ENCODE results near the gene ZP1.
A peak's percentile ranks its signal among the peaks of the same experiment; 100 is the strongest.
"Not testable (repeated sequence)": the region's sequence is repeated elsewhere in the genome, so short reads cannot be mapped to it uniquely, and the experiment has no call there.

The ZP1 gene, protein sequence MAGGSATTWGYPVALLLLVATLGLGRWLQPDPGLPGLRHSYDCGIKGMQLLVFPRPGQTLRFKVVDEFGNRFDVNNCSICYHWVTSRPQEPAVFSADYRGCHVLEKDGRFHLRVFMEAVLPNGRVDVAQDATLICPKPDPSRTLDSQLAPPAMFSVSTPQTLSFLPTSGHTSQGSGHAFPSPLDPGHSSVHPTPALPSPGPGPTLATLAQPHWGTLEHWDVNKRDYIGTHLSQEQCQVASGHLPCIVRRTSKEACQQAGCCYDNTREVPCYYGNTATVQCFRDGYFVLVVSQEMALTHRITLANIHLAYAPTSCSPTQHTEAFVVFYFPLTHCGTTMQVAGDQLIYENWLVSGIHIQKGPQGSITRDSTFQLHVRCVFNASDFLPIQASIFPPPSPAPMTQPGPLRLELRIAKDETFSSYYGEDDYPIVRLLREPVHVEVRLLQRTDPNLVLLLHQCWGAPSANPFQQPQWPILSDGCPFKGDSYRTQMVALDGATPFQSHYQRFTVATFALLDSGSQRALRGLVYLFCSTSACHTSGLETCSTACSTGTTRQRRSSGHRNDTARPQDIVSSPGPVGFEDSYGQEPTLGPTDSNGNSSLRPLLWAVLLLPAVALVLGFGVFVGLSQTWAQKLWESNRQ

DNA sequence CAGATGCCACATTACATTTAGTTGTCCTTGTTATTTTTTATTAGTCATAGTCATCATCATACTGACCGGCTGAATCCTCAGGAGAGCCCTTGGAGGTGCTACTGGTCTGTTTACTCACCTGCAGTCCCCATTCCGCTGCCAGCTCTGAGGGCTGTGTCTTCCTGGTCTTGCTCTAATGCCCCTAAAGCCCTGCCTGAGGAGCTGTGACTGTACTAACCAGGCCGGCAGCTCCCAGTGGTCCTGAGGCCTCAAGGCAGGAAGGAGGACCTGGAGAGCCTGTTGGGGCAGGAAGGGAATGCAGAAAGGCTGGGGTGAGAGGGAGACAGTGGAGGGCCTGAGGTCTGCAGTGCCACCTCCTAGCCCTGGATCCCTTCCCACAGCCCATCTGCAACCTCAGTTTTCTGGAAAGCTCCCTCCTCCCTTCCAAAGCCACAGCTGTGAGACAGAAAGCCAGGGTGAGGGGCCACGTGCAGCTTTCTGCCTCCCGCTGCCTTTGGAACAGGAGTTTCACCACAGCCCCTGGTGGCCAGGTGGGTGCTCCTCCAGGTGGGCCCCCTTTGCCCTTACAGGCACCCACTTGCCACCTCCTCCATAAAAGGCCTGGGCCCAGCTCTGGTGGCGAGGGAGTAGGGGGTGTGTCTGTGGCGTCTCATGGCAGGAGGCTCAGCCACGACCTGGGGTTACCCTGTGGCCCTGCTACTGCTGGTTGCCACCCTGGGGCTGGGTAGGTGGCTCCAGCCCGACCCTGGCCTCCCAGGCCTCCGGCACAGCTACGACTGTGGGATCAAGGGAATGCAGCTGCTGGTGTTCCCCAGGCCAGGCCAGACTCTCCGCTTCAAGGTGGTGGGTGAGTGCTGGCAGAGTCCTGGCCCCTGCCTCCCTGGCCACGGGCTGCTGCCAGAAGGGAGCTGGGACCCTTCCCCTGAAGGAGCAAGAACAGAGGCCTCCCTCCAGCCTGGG is at the start of gene ZP1:
Gene ZP1 (plus strand): TSS at position 632 of the 960 bp plus-strand sequence. CDS start 20 bp downstream, at position 652.
- Histone ChIP-seq H3K9ac (ENCODE audit: low read depth, low read length) (no peak within 1 kb of the TSS), H3K9me3 (ENCODE audit: control insufficient read depth, insufficient read depth, low read length) (no peaks in the 10 kb centered on the region), H3K27me3 (ENCODE audit: control insufficient read depth, insufficient read depth, low read length) (no peaks in the 10 kb centered on the region), H3K4me3 (ENCODE audit: low read depth, low read length) (no peak within 1 kb of the TSS), H3K36me3 (ENCODE audit: control insufficient read depth, insufficient read depth, low read length) (no peaks in the 10 kb centered on the region), H3K4me1 (ENCODE audit: control insufficient read depth, insufficient read depth, low read length) (no peaks in the 10 kb centered on the region)

DNA sequence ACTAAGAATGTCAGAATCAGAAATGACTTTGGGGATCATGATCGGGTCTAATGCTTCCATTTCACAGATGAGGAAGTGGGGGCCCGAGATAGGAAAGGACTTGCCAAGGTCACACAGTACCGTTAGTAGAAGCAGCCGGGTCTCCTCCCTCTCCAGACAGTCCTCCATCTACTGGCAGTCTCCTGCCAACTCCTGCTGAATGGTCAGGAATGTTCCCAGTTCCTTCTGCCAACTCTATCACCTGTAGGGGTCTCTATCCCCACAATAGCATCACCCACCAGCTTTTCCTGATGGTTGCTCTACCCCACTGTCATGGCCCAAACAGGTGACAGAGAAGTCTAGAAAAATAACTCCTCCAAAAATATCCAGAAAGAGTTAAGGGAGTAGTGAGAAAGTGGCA is 49.3 kb upstream of the ZP1 start:
- no peaks in the 10 kb centered on the region for H3K36me3 ChIP-seq (ENCODE audit: control insufficient read depth, insufficient read depth, low read length)
- H3K9me3 ChIP-seq (ENCODE audit: control insufficient read depth, insufficient read depth, low read length) = peaks cover 3% of the 10 kb centered on the region
- no peaks in the 10 kb centered on the region for H3K27me3 ChIP-seq (ENCODE audit: control insufficient read depth, insufficient read depth, low read length)
- no peak overlapping the region for H3K9ac ChIP-seq (ENCODE audit: low read depth, low read length)
- no peaks in the 10 kb centered on the region for H3K4me1 ChIP-seq (ENCODE audit: control insufficient read depth, insufficient read depth, low read length)
- no peak overlapping the region for H3K4me3 ChIP-seq (ENCODE audit: low read depth, low read length)

DNA sequence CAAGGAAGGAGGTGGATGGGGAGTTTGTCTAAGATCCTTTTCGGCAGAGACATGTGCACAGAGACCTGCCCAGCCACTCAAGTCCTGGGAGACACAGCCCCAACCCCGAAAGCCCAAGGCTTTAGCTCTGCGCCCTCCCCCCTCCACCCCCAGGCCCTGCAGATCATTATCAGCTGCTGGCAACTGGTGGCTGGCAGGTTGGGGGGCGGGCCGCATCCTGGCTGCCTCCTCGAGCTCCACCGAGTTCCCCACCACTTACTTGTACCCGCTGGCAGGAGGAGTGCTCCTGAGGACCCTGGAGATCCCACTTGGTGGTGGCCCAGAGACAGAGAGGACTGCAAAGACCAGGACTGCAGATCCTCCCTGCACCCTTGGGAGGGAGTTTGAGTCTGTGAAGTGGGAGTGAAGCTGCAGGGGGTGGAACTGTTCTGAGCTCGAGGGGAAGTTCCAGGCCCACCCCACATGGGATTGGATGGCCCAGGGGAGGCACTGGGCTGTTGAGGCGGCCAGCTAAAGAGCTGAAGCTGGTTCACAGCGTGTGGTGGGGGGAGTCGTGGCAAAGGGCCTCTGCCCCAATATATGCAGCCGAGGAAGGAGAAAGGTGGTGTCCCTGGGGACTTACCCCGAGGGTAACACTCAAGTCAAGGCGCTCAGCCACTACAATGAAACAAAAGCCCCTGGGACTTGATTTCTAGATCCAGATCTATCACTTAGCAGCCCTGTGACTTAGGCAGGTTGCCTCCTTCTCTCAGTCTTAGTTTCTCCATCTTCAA is 45.3 kb upstream of the ZP1 start:
- no peaks in the 10 kb centered on the region for H3K36me3 ChIP-seq (ENCODE audit: control insufficient read depth, insufficient read depth, low read length)
- no peak overlapping the region for H3K9ac ChIP-seq (ENCODE audit: low read depth, low read length)
- no peak overlapping the region for H3K4me3 ChIP-seq (ENCODE audit: low read depth, low read length)
- H3K27me3 ChIP-seq (ENCODE audit: control insufficient read depth, insufficient read depth, low read length) = no peaks in the 10 kb centered on the region
- no peaks in the 10 kb centered on the region for H3K9me3 ChIP-seq (ENCODE audit: control insufficient read depth, insufficient read depth, low read length)
- no peaks in the 10 kb centered on the region for H3K4me1 ChIP-seq (ENCODE audit: control insufficient read depth, insufficient read depth, low read length)

- H3K9me3 ChIP-seq (ENCODE audit: control insufficient read depth, insufficient read depth, low read length); H3K4me1 ChIP-seq (ENCODE audit: control insufficient read depth, insufficient read depth, low read length); H3K27me3 ChIP-seq (ENCODE audit: control insufficient read depth, insufficient read depth, low read length); H3K9ac ChIP-seq (ENCODE audit: low read depth, low read length); H3K36me3 ChIP-seq (ENCODE audit: control insufficient read depth, insufficient read depth, low read length); H3K4me3 ChIP-seq (ENCODE audit: low read depth, low read length): not testable (repeated sequence)
Measured at GRCh38 chr11:60823745-60824306, 43.5 kb upstream of the ZP1 start.

- Histone ChIP-seq H3K4me1 (ENCODE audit: control insufficient read depth, insufficient read depth, low read length) (no peaks in the 10 kb centered on the region), H3K9ac (ENCODE audit: low read depth, low read length) (no peak overlapping the region), H3K4me3 (ENCODE audit: low read depth, low read length) (no peak overlapping the region), H3K27me3 (ENCODE audit: control insufficient read depth, insufficient read depth, low read length) (no peaks in the 10 kb centered on the region), H3K36me3 (ENCODE audit: control insufficient read depth, insufficient read depth, low read length) (no peaks in the 10 kb centered on the region), H3K9me3 (ENCODE audit: control insufficient read depth, insufficient read depth, low read length) (no peaks in the 10 kb centered on the region)
Measured at GRCh38 chr11:60825118-60825517, 42.2 kb upstream of the ZP1 start.

DNA sequence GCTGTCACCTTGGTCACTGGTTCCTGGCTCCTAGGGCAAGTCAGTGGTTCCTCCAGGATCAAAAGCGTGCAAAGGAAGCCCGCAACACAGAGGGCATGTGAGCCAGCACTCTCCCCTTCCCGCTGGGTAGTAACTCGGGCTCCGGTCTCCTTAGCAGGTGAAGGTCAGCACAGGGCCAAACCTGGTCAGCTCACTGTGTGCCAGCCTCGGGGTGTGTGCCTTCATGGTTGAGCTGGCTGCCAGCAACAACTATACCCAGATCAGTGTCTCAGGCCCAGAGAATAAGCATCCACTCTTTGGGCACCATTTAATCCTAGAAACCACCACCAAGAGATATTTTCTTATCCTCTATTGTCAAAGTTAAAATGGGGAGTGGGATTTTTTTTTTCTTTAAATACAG is 41.6 kb upstream of the ZP1 start:
- no peaks in the 10 kb centered on the region for H3K9me3 ChIP-seq (ENCODE audit: control insufficient read depth, insufficient read depth, low read length)
- H3K27me3 ChIP-seq (ENCODE audit: control insufficient read depth, insufficient read depth, low read length) = no peaks in the 10 kb centered on the region
- no peaks in the 10 kb centered on the region for H3K4me1 ChIP-seq (ENCODE audit: control insufficient read depth, insufficient read depth, low read length)
- H3K4me3 ChIP-seq (ENCODE audit: low read depth, low read length) = no peak overlapping the region
- H3K9ac ChIP-seq (ENCODE audit: low read depth, low read length) = no peak overlapping the region
- H3K36me3 ChIP-seq (ENCODE audit: control insufficient read depth, insufficient read depth, low read length) = no peaks in the 10 kb centered on the region

DNA sequence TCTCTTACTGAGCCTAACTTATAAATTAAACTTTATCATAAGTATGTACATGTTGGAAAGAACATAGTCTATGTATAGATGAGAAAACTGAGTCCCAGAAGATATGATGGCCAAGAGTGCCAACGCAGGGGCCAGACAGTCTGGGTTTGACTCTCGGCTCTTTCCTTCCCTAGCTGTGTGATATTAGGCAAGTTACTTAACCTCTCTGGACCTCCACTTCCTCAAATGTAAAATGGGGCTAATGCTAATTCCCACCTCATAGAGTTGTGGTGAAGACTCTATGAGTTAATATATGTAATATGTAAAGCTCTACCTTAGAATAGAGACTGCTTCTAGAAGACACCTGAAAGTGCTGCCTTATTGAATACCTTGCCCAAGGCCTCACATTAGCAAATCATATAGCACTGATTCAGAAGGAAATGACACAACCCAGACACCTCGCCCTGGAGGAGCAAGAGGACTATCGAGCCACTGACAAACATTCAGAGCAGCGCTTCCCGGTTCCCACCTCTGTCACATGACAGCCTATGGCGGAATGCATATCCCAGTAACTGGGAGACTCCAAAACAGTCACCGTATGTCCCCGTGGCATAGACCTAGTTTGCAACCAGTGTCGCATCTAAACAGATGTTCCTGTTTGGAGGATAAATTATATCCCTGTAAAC is 36.7 kb upstream of the ZP1 start:
- no peaks in the 10 kb centered on the region for H3K9me3 ChIP-seq (ENCODE audit: control insufficient read depth, insufficient read depth, low read length)
- H3K36me3 ChIP-seq (ENCODE audit: control insufficient read depth, insufficient read depth, low read length) = no peaks in the 10 kb centered on the region
- peak overlapping the region; percentile 9 for H3K9ac ChIP-seq (ENCODE audit: low read depth, low read length)
- H3K4me1 ChIP-seq (ENCODE audit: control insufficient read depth, insufficient read depth, low read length) = no peaks in the 10 kb centered on the region
- no peaks in the 10 kb centered on the region for H3K27me3 ChIP-seq (ENCODE audit: control insufficient read depth, insufficient read depth, low read length)
- no peak overlapping the region for H3K4me3 ChIP-seq (ENCODE audit: low read depth, low read length)

GRCh38 chr11:60831143-60831500 is 36.2 kb upstream of the ZP1 start:
- H3K4me1 ChIP-seq (ENCODE audit: control insufficient read depth, insufficient read depth, low read length) = no peaks in the 10 kb centered on the region
- peak overlapping the region; percentile 9 for H3K9ac ChIP-seq (ENCODE audit: low read depth, low read length)
- H3K9me3 ChIP-seq (ENCODE audit: control insufficient read depth, insufficient read depth, low read length) = no peaks in the 10 kb centered on the region
- H3K27me3 ChIP-seq (ENCODE audit: control insufficient read depth, insufficient read depth, low read length) = no peaks in the 10 kb centered on the region
- no peaks in the 10 kb centered on the region for H3K36me3 ChIP-seq (ENCODE audit: control insufficient read depth, insufficient read depth, low read length)
- no peak overlapping the region for H3K4me3 ChIP-seq (ENCODE audit: low read depth, low read length)

GRCh38 chr11:60831501-60832079 is 35.8 kb upstream of the ZP1 start:
- Histone ChIP-seq H3K9me3 (ENCODE audit: control insufficient read depth, insufficient read depth, low read length) (no peaks in the 10 kb centered on the region), H3K4me1 (ENCODE audit: control insufficient read depth, insufficient read depth, low read length) (no peaks in the 10 kb centered on the region), H3K27me3 (ENCODE audit: control insufficient read depth, insufficient read depth, low read length) (no peaks in the 10 kb centered on the region), H3K4me3 (ENCODE audit: low read depth, low read length) (no peak overlapping the region), H3K36me3 (ENCODE audit: control insufficient read depth, insufficient read depth, low read length) (no peaks in the 10 kb centered on the region), H3K9ac (ENCODE audit: low read depth, low read length) (no peak overlapping the region)

GRCh38 chr11:60834742-60835533 is 32.4 kb upstream of the ZP1 start:
- H3K9me3 ChIP-seq (ENCODE audit: control insufficient read depth, insufficient read depth, low read length) = no peaks in the 10 kb centered on the region
- peaks cover 6% of the 10 kb centered on the region for H3K27me3 ChIP-seq (ENCODE audit: control insufficient read depth, insufficient read depth, low read length)
- no peaks in the 10 kb centered on the region for H3K36me3 ChIP-seq (ENCODE audit: control insufficient read depth, insufficient read depth, low read length)
- H3K9ac ChIP-seq (ENCODE audit: low read depth, low read length) = no peak overlapping the region
- no peaks in the 10 kb centered on the region for H3K4me1 ChIP-seq (ENCODE audit: control insufficient read depth, insufficient read depth, low read length)
- no peak overlapping the region for H3K4me3 ChIP-seq (ENCODE audit: low read depth, low read length)

Data from iPS-15b (cell line).